ENCODE measurements around the gene TALDO1. TPM values are rescaled to one million over a fixed set of nuclear protein-coding genes. Genes with fewer than 3 reads are reported as not detected.

TALDO1 gene
- total RNA-seq, 1 experiment from 2014 or later = 314 TPM

- TF ChIP-seq ARID4B (CRISPR knock-in tag; IDR thresholded peaks at IDR 0.05; ENCODE audit: borderline replicate concordance) = 0 out of 2 replicates have a peak, but pooled peaks have one; percentile 12
- peak; percentile 9; the same call in 1 of the 2 replicates for TF ChIP-seq PRRX2 (CRISPR knock-in tag; IDR thresholded peaks at IDR 0.05)
- no peak for TF ChIP-seq GRHL2 (CRISPR knock-in tag; IDR thresholded peaks at IDR 0.05; ENCODE audit: insufficient replicate concordance, severe bottlenecking)
Measured at GRCh38 chr11:813072-813455, 65.8 kb downstream of the TALDO1 start (continued).

GRCh38 chr11:813456-814096 lies 66.3 kb downstream of the TALDO1 start:
- peak; percentile 2 for ATAC-seq
- Mint-ChIP-seq H3K27me3 (ENCODE audit: low read depth) (no peaks in the 10 kb centered on the region), H3K9me3 (no peaks in the 10 kb centered on the region), H3K4me1 (peaks cover 30% of the 10 kb centered on the region), H3K27ac (peak overlapping the region; percentile 82; the same call in 1 of the 2 replicates), H3K36me3 (peaks cover 28% of the 10 kb centered on the region), H3K4me3 (no peak overlapping the region)
- ChIA-PET CTCF (interaction anchor here (0.5 kb wide), 1 partner anchor 68 kb away, joined by 3 read pairs; no protein-coding TSS in a partner anchor), POLR2A (no interaction called here)
- no peak for DNase-seq (ENCODE audit: low spot score)
- TF ChIP-seq ATF1 (CRISPR knock-in tag; IDR thresholded peaks at IDR 0.05) (no peak; the same call in 1 of the 2 replicates), ZNF416 (CRISPR knock-in tag; IDR thresholded peaks at IDR 0.05) (peak; percentile 95), ZNF532 (CRISPR knock-in tag; IDR thresholded peaks at IDR 0.05; ENCODE audit: borderline replicate concordance) (peak; percentile 84; the same call in 1 of the 2 replicates), MLX (CRISPR knock-in tag; IDR thresholded peaks at IDR 0.05) (no peak), RELA (CRISPR knock-in tag; IDR thresholded peaks at IDR 0.05; ENCODE audit: borderline replicate concordance) (no peak), TEAD4 (CRISPR knock-in tag; IDR thresholded peaks at IDR 0.05) (no peak), EMX1 (CRISPR knock-in tag; IDR thresholded peaks at IDR 0.05) (peak; percentile 87; the same call in 1 of the 2 replicates), GRHL2 (CRISPR knock-in tag; IDR thresholded peaks at IDR 0.05; ENCODE audit: insufficient replicate concordance, severe bottlenecking) (no peak), MXD4 (CRISPR knock-in tag; IDR thresholded peaks at IDR 0.05; ENCODE audit: borderline replicate concordance) (no peak), TEAD1 (CRISPR knock-in tag; IDR thresholded peaks at IDR 0.05) (no peak), ELF4 (CRISPR knock-in tag; IDR thresholded peaks at IDR 0.05; ENCODE audit: low read depth) (no peak), MAX (CRISPR knock-in tag; IDR thresholded peaks at IDR 0.05) (0 out of 2 replicates have a peak, but pooled peaks have one; percentile 16), ZSCAN18 (CRISPR knock-in tag; IDR thresholded peaks at IDR 0.05) (no peak), ZNF317 (CRISPR knock-in tag; IDR thresholded peaks at IDR 0.05; ENCODE audit: borderline replicate concordance, low read depth) (no peak), SP1 (CRISPR knock-in tag; conservative IDR thresholded peaks at IDR 0.05) (no peak), IRF1 (CRISPR knock-in tag; IDR thresholded peaks at IDR 0.05) (no peak), NFATC4 (CRISPR knock-in tag; IDR thresholded peaks at IDR 0.05) (peak; percentile 84)
- TF ChIP-seq, protein P1, sequence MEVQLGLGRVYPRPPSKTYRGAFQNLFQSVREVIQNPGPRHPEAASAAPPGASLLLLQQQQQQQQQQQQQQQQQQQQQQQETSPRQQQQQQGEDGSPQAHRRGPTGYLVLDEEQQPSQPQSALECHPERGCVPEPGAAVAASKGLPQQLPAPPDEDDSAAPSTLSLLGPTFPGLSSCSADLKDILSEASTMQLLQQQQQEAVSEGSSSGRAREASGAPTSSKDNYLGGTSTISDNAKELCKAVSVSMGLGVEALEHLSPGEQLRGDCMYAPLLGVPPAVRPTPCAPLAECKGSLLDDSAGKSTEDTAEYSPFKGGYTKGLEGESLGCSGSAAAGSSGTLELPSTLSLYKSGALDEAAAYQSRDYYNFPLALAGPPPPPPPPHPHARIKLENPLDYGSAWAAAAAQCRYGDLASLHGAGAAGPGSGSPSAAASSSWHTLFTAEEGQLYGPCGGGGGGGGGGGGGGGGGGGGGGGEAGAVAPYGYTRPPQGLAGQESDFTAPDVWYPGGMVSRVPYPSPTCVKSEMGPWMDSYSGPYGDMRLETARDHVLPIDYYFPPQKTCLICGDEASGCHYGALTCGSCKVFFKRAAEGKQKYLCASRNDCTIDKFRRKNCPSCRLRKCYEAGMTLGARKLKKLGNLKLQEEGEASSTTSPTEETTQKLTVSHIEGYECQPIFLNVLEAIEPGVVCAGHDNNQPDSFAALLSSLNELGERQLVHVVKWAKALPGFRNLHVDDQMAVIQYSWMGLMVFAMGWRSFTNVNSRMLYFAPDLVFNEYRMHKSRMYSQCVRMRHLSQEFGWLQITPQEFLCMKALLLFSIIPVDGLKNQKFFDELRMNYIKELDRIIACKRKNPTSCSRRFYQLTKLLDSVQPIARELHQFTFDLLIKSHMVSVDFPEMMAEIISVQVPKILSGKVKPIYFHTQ (CRISPR knock-in tag; IDR thresholded peaks at IDR 0.05) = 0 out of 2 replicates have a peak, but pooled peaks have one; percentile 13

All from WTC11 (cell line).